CD14-positive monocyte (primary cell): ENCODE results near the gene PAQR5. TPM values are rescaled to one million over a fixed set of nuclear protein-coding genes. Genes with fewer than 3 reads are reported as not detected.
A peak's percentile ranks its signal among the peaks of the same experiment; 100 is the strongest.

Experiments used
- DNase-seq, 3 donors: peaks; one replicate each; pipeline ENCODE4 v3.0.0-alpha.2; 2011 to 2022
- H2AFZ ChIP-seq: 2 replicates; pipeline ENCODE4 v1.6.0; 2012; ENCODE audit warnings: mild to moderate bottlenecking, low read depth, low read length, inconsistent platforms; ENCODE audit not compliant: insufficient read depth, poor library complexity, severe bottlenecking
- H3K27ac ChIP-seq, 2 donors: 1 replicate in 1 of 2; 2 replicates in 1 of 2; pipeline ENCODE4 v1.5.1; 2012 to 2013; ENCODE audit warnings: low read length in 2 of 2, control low read depth in 1 of 2, inconsistent platforms in 1 of 2, low read depth in 1 of 2, mild to moderate bottlenecking in 1 of 2
- H3K27me3 ChIP-seq, 2 donors: one replicate each; pipeline versions ENCODE4 v1.6.0 to v1.6.1; 2011 to 2013; ENCODE audit warnings: low read length in 2 of 2; ENCODE audit not compliant: control insufficient read depth in 2 of 2, insufficient read depth in 2 of 2
- H3K36me3 ChIP-seq, 2 donors: replicated peaks in 1 of 2; 1 replicate in 1 of 2; 2 replicates in 1 of 2; pipeline versions ENCODE4 v1.5.1 to v1.6.1; 2012 to 2013; ENCODE audit warnings: low read length in 2 of 2, control low read depth in 1 of 2, inconsistent platforms in 1 of 2, mild to moderate bottlenecking in 1 of 2; ENCODE audit not compliant: insufficient read depth in 2 of 2, control insufficient read depth in 1 of 2
- H3K4me1 ChIP-seq, 2 donors: 1 replicate in 1 of 2; 2 replicates in 1 of 2; pipeline versions ENCODE4 v1.5.1 to v1.6.1; 2012 to 2013; ENCODE audit warnings: low read length in 2 of 2, control low read depth in 1 of 2, inconsistent platforms in 1 of 2, mild to moderate bottlenecking in 1 of 2, moderate library complexity in 1 of 2; ENCODE audit not compliant: insufficient read depth in 2 of 2, control insufficient read depth in 1 of 2
- H3K4me2 ChIP-seq: replicated peaks from 2 replicates; pipeline ENCODE3; 2012; ENCODE audit warnings: low read length, moderate library complexity, mild to moderate bottlenecking; ENCODE audit not compliant: poor library complexity, severe bottlenecking; ENCODE audit errors: extremely low read depth
- H3K4me3 ChIP-seq, 3 experiments: fragments of 200-600 bp in 1 of 3; sonication (generic) in 1 of 3; replicated peaks in 1 of 3; 1 replicate in 2 of 3; 2 replicates in 1 of 3; pipeline ENCODE4 v1.5.1; 2011 to 2013; ENCODE audit warnings: low read length in 3 of 3, mild to moderate bottlenecking in 3 of 3, control low read depth in 2 of 3, low read depth in 2 of 3, inconsistent platforms in 1 of 3, moderate library complexity in 1 of 3
- H3K79me2 ChIP-seq: 2 replicates; pipeline ENCODE4 v1.6.0; 2012; ENCODE audit warnings: mild to moderate bottlenecking, control low read depth, inconsistent platforms, low read length, moderate library complexity; ENCODE audit not compliant: insufficient read depth
- H3K9ac ChIP-seq: 2 replicates; pipeline ENCODE4 v1.6.0; 2017; ENCODE audit warnings: low read length, mild to moderate bottlenecking; ENCODE audit not compliant: insufficient read depth, poor library complexity, severe bottlenecking
- H3K9me3 ChIP-seq, 2 donors: replicated peaks in 1 of 2; 1 replicate in 1 of 2; 2 replicates in 1 of 2; pipeline versions ENCODE4 v1.5.1 to v1.6.1; 2012 to 2013; ENCODE audit warnings: low read length in 2 of 2, control low read depth in 1 of 2; ENCODE audit not compliant: control insufficient read depth in 1 of 2, insufficient read depth in 1 of 2
- H4K20me1 ChIP-seq: 2 replicates; pipeline ENCODE4 v1.6.0; 2012; ENCODE audit warnings: mild to moderate bottlenecking, low read length, control low read depth, moderate library complexity; ENCODE audit not compliant: insufficient read depth
- H3K27ac Mint-ChIP-seq, 7 donors: one replicate each; pipeline ENCODE4 v1.8.0; 2020; ENCODE audit warnings: mild to moderate bottlenecking in 7 of 7, mixed read lengths in 7 of 7, moderate library complexity in 6 of 7, inconsistent platforms in 2 of 7
- H3K27me3 Mint-ChIP-seq, 3 donors: one replicate each; pipeline ENCODE4 v1.8.0; 2021 to 2022; ENCODE audit warnings: low read depth in 3 of 3, mild to moderate bottlenecking in 3 of 3, mixed read lengths in 3 of 3, moderate library complexity in 3 of 3, inconsistent platforms in 1 of 3
- H3K36me3 Mint-ChIP-seq, 2 donors: one replicate each; pipeline ENCODE4 v1.8.0; 2020; ENCODE audit warnings: mixed read lengths in 2 of 2, inconsistent platforms in 1 of 2, mild to moderate bottlenecking in 1 of 2
- H3K4me1 Mint-ChIP-seq: one replicate; pipeline ENCODE4 v1.8.0; 2020; ENCODE audit warnings: mild to moderate bottlenecking, mixed read lengths
- H3K4me3 Mint-ChIP-seq, 2 donors: one replicate each; pipeline ENCODE4 v1.8.0; 2020; ENCODE audit warnings: mild to moderate bottlenecking in 2 of 2, mixed read lengths in 2 of 2, moderate library complexity in 1 of 2
- H3K9me3 Mint-ChIP-seq, 7 donors: one replicate each; pipeline ENCODE4 v1.8.0; 2020 to 2022; ENCODE audit warnings: mixed read lengths in 7 of 7, mild to moderate bottlenecking in 6 of 7, moderate library complexity in 6 of 7, inconsistent platforms in 2 of 7
- CTCF ChIP-seq: fragments of 200-600 bp; IDR thresholded peaks from one replicate; pipeline ENCODE4 v1.8.0; 2022; ENCODE audit warnings: antibody characterized with exemption, mild to moderate bottlenecking
- WGBS: methylation state at CpG from one replicate; pipeline ENCODE4 v1.1.5; 2013; ENCODE audit warnings: missing lambda C conversion rate; ENCODE audit not compliant: insufficient coverage; 5-methylcytosine and 5-hydroxymethylcytosine counted together
- intact Hi-C, 2 donors: fragments of 100-400 bp; cut with micrococcal nuclease; formaldehyde crosslinking; loops; one replicate each; pipeline versions ENCODE4 v1.15.0 to v1.15.1; 2023
- polyA plus RNA-seq, 3 donors: library from polyadenylated mRNA; depleted of rRNA in 1 of 3; unstranded in 2 of 3; stranded (reverse) in 1 of 3; fragments of 300-500 nt in 2 of 3; fragments of >200 nt in 1 of 3; fragmentation: Illumina TruSeq in 2 of 3; gene quantifications; 1 replicate in 2 of 3; 2 replicates in 1 of 3; pipeline ENCODE4 v1.2.3, GENCODE V29; 2012 to 2021

PAQR5 gene
- polyA plus RNA-seq, 3 donors: not detected

DNA sequence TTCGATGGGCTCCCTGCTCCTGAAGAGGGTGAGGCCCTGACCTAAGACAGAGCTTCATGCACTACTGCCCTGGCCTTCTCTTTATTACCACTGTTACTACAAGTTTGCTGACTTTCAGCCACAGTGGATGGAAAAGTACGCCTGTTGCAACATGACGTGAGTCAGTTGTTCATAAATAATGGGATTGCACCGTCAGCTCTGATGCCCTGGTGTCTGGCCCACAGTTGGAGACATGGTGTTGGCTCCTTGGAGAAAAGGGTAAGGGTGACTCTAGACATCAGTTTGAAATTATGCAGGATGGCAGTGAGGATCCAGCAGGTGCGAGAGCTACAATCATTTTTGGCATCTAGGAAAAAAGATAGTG lies 5.5 kb downstream of the PAQR5 start:
- Histone ChIP-seq H3K9me3 (peaks cover 0 to 3% of the 10 kb centered on the region in 2 donors), H4K20me1 (no peaks in the 10 kb centered on the region), H3K4me1 (peaks cover 3 to 6% of the 10 kb centered on the region in 2 donors), H3K79me2 (no peaks in the 10 kb centered on the region), H3K4me3 (no peak overlapping the region), H2AFZ (no peak overlapping the region), H3K36me3 (no peaks in the 10 kb centered on the region), H3K4me2 (no peak overlapping the region), H3K27me3 (peaks cover 12 to 21% of the 10 kb centered on the region in 2 donors), H3K27ac (no peak overlapping the region), H3K9ac (no peak overlapping the region)
- no peak for TF ChIP-seq CTCF
- Mint-ChIP-seq H3K9me3 (peaks cover 0 to 11% (median 2%) of the 10 kb centered on the region in 7 donors), H3K27ac (peak overlapping the region in 1 of 7 donors; percentile 76), H3K4me3 (no peak overlapping the region), H3K27me3 (peaks cover 25 to 34% (median 30%) of the 10 kb centered on the region in 3 donors), H3K36me3 (peaks cover 0 to 3% of the 10 kb centered on the region in 2 donors), H3K4me1 (peaks cover 12% of the 10 kb centered on the region)
- DNase-seq: no peak
- WGBS: 57% methylated on average over 5 of the region's 5 CpGs
- intact Hi-C loops: no loop called here

DNA sequence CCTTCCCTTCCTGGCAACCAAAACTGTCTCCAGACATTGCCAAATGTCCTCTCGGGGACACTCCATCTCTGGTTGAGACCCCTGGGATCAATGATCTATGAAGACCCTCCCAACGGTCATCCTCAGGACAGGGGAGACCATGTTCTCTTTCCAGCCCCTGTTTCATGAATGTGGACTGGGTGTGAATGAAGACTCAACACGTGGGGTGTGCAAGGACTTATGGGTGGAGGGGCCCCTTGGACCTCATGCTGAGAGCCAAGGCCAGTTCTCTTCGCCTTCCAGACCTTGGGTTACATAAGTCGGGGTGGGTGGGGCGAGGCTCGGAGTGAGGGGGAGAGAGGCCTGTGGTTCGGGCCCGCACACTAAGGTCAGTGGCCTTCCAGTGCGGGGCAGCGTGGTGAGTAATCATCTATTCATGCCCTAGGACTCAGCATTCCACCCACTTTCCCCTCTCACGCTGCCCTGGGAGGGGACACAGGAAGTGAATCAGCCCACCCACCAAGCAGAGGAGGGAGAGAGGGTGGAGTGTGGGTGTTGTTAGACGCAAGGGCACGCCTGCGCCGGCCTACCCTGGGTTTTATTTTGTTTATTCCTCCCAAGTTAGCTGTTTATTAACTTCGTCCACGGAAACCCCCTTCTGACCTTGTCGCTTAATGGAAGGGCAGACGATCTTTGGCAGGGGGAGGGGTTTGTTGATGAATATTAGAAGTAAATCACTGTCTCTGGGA lies 6.7 kb downstream of the PAQR5 start:
- H3K36me3 ChIP-seq: no peaks in the 10 kb centered on the region
- Mint-ChIP-seq H3K4me1 (peaks cover 8% of the 10 kb centered on the region), H3K4me3 (no peak overlapping the region), H3K9me3 (peaks cover 0 to 6% (median 0%) of the 10 kb centered on the region in 7 donors), H3K36me3 (no peaks in the 10 kb centered on the region), H3K27ac (no peak overlapping the region), H3K27me3 (peaks cover 13 to 22% (median 18%) of the 10 kb centered on the region in 3 donors)
- H3K27me3 ChIP-seq: peaks cover 0 to 9% of the 10 kb centered on the region in 2 donors
- no peak overlapping the region for H3K4me3 ChIP-seq
- H3K79me2 ChIP-seq: no peaks in the 10 kb centered on the region
- H3K9ac ChIP-seq: no peak overlapping the region
- WGBS: 65% methylated on average over 4 of the region's 20 CpGs
- intact Hi-C loops: no loop called here
- no peaks in the 10 kb centered on the region for H3K9me3 ChIP-seq
- no peaks in the 10 kb centered on the region for H4K20me1 ChIP-seq
- H3K27ac ChIP-seq: no peak overlapping the region
- no peak overlapping the region for H3K4me2 ChIP-seq
- no peak for DNase-seq
- TF ChIP-seq CTCF: no peak
- no peak overlapping the region for H2AFZ ChIP-seq
- peaks cover 0 to 3% of the 10 kb centered on the region in 2 donors for H3K4me1 ChIP-seq
